HS-5 (cell line): ENCODE measurements around the gene HK3.

Source experiments
- DNase-seq: peaks from one replicate; pipeline ENCODE4 v3.0.0-alpha.2; 2012; ENCODE audit warnings: low read depth

Gene HK3

GRCh38 chr5:176902102-176902814 is 3.1 kb upstream of the HK3 start:
- no peak for DNase-seq

- DNase-seq: no peak
Observed at GRCh38 chr5:176901260-176902101, 2.3 kb upstream of the HK3 start.

- DNase-seq: no peak
Observed at GRCh38 chr5:176900780-176901204, 1.6 kb upstream of the HK3 start.

- no peak for DNase-seq
Observed at GRCh38 chr5:176899946-176900779, 1.0 kb upstream of the HK3 start.

GRCh38 chr5:176897263-176897662 is 1.9 kb downstream of the HK3 start:
- no peak for DNase-seq

- no peak for DNase-seq
Observed at GRCh38 chr5:176895831-176896230, 3.3 kb downstream of the HK3 start.

GRCh38 chr5:176894298-176894697 is 4.8 kb downstream of the HK3 start:
- no peak for DNase-seq

- DNase-seq: no peak
Observed at GRCh38 chr5:176892663-176893062, 6.5 kb downstream of the HK3 start.

- no peak for DNase-seq
Observed at GRCh38 chr5:176891331-176891958, 7.7 kb downstream of the HK3 start.

- DNase-seq: no peak
Observed at GRCh38 chr5:176890455-176891330, 8.5 kb downstream of the HK3 start.

GRCh38 chr5:176889321-176890280 is 9.5 kb downstream of the HK3 start:
- no peak for DNase-seq

- DNase-seq: no peak
Observed at GRCh38 chr5:176888865-176889165, 10.3 kb downstream of the HK3 start.

GRCh38 chr5:176888016-176888864 is 10.9 kb downstream of the HK3 start:
- DNase-seq: no peak

GRCh38 chr5:176887252-176887849 is 11.8 kb downstream of the HK3 start:
- no peak for DNase-seq

- DNase-seq: no peak
Observed at GRCh38 chr5:176886336-176887251, 12.6 kb downstream of the HK3 start.

GRCh38 chr5:176884571-176884890 is 14.6 kb downstream of the HK3 start:
- no peak for DNase-seq

- no peak for DNase-seq
Observed at GRCh38 chr5:176883700-176884570, 15.2 kb downstream of the HK3 start.
